Limb (tissue), 2 donors: ENCODE results near the gene GOLGA3.
"Not testable (repeated sequence)": the region's sequence is repeated elsewhere in the genome, so short reads cannot be mapped to it uniquely, and the experiment has no call there.

Source experiments
- DNase-seq, 2 donors: peaks; one replicate each; pipeline ENCODE4 v3.0.0-alpha.2; 2016; ENCODE audit errors: extremely low spot score in 2 of 2

Gene GOLGA3

GRCh38 chr12:132812631-132813305 lies 15.9 kb downstream of the GOLGA3 start:
- DNase-seq = no peak

- DNase-seq = not testable (repeated sequence)
These were observed 19.3 kb downstream of the GOLGA3 start for GRCh38 chr12:132809391-132809790.

GRCh38 chr12:132807295-132808092 lies 21.2 kb downstream of the GOLGA3 start:
- DNase-seq = no peak

GRCh38 chr12:132806857-132807256 lies 21.8 kb downstream of the GOLGA3 start:
- no peak for DNase-seq

DNA sequence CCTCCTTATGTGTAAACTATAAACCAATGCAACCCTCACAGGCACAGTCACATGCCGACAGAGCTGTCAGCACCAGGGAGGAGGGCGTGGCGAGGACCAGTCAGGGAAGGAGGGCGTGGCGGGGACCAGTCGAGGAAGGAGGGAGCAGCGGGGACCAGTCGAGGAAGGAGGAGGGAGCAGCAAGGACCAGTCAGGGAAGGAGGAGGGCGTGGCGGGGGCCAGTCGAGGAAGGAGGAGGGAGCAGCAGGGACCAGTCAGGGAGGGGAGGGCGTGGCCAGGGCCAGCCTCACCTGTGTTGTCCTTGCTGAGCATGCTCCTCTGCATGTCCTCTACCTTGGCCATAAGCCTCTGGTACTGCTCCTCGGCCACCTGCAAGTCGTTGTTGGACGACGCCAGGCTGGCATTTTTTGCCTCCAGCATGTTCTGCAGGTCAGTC lies 24.2 kb downstream of the GOLGA3 start:
- no peak for DNase-seq

DNA sequence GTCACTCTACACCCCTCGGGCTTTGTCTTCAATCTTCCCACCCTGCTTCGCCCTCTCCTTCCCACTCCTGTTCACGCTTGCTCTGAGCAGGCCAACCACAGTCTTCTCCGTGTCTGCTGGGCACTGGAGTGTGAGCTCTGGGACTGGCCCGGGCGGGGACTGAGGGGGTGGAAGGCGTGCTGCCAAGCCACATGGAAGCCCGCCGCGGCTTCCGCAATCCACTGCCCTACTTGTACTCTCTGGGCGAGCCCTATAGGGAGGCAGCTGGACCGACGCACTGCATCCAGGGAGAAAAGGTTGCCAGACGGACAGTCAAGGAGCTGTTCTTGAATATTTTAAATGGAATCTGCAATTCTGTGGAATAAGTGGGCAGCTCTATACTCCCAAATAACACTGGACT lies 24.8 kb downstream of the GOLGA3 start:
- DNase-seq = no peak

DNA sequence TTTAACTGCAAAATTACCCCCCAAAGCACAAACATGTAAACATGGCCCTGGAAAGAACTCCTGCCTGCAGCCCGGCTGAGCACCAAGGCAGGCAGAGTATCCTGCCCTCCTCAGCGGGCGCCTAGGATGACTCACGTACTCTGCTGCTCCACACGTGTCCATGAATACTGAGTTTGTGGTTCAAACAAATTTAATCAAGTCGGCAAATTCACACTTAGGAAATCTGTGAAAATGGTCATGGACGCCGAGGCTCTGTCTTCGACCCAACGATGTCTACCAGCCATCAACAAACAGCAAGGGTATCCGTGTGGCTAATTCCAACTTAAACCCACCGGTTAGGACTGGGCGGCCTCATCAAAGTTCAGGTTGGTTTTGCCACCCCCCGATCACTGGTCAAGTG lies 25.5 kb downstream of the GOLGA3 start:
- no peak for DNase-seq

DNA sequence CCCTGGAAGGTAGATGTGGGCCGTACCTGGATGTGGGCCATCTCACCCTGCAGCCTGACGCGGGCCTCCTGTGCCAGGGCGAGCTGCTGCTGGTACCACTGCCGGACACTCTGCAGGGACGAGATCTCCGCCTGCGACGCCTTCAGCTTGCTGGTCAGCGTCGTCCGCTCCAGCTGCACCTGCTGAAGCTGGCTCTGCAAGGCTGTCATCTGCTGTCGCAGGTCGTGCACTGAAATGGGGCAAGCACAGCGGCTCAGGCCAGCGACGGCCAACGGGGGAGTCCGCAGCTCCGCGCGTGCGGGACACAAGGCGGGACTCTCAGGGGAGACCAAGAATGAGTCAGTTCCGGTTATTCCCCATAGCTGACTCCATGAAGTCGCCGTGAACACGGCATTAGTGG lies 26.9 kb downstream of the GOLGA3 start:
- no peak for DNase-seq

DNA sequence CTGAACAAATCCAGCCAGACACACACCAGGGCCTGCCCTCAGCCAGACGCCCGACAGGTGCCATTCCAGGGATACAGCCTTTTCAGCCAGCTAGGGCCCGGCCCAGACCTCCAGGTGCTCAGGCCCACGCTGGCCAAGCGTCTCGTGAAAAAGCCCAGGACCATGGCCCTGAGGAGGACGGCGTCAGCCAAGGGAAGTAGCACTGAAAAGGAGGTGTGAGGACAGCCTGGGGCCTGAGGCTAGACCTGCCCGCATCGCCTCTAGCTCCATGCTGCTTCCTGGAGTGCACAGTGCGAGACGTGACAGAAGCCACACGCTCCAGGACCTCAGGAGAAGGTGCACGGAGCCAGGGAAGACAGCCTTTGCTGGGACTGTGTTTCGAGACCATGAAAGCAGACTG lies 29.8 kb downstream of the GOLGA3 start:
- no peak for DNase-seq

GRCh38 chr12:132797820-132798570 lies 30.7 kb downstream of the GOLGA3 start:
- DNase-seq = no peak

GRCh38 chr12:132795847-132796246 lies 32.8 kb downstream of the GOLGA3 start:
- no peak for DNase-seq

DNA sequence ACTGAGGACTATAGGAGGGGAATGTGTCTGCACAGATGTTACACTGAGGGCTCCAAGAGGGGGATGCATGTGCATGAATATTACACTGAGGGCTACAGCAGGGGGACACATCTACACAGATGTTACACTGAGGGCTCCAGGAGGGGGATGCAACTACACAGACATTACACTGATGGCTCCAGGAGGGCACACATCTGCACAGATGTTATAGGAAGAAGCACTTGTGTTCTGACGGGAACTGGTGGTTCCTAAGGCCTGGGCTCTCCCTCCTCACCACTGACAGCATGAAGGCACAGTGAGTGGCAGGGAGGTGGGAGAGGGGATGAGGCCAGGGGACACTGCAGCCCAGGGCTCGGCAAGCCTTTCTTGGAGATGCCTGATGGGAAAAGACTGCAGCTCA lies 36.7 kb downstream of the GOLGA3 start:
- not testable (repeated sequence) for DNase-seq

DNA sequence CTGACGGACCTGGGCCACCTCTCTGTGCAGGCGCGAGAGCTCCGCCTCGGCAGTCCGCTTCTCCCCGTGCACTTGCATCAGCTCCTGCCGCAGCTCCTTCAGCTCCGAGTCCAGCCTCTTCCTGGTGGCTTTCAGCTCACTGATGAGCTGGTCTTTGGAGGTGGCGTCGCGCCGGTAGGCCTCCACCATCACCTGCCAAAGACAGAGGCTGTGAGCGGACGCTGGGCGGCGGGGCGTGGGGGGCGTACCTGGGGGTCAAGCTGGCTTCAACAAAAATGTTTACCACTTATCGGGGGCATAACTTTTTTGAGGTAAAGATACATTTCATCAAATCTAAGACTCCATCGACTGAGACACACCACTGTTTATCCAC lies 39.6 kb downstream of the GOLGA3 start:
- no peak for DNase-seq

- DNase-seq = no peak
These were observed 40.1 kb downstream of the GOLGA3 start for GRCh38 chr12:132788375-132789098.

DNA sequence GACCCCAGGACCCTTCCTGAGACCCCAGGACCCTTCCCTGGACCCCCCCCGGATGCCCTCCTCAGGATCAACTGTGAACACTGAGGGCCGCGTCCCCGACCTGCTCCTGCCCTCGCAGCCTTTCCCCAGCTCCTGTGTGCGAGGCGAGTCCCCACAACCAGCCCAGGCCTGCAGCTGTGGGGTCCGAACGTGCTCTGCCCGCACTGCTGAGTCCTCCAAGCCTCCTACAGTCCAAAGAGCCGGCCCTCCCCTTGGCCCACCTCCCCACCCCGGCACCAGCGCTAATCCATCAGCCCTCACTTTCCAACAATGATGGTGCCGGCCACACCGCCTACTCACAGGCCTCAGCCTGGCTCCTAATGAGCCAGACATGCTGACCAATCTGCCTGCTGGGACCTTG lies 40.8 kb downstream of the GOLGA3 start:
- DNase-seq = no peak

DNA sequence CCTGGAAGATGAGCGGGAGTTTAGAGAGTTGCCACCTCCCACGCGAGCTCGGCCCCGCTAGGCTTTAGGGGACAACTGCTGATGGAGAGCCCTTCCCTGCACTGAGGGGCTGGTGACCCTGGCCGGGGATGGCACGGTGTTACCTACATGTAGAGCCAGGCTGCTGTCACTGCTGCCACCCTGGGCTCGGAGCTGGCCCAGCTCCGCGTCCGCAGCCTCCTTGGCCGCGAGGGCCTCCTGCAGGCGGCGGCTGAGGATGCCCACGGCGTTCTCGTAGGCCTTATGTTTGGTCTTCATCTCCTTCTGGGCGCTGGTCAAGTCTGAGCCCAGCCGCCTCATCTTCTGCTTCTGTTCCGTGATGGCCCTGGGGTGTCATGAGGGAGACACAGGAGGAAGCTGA lies 42.5 kb downstream of the GOLGA3 start:
- DNase-seq = no peak

GRCh38 chr12:132784580-132784979 lies 44.1 kb downstream of the GOLGA3 start:
- DNase-seq = no peak

DNA sequence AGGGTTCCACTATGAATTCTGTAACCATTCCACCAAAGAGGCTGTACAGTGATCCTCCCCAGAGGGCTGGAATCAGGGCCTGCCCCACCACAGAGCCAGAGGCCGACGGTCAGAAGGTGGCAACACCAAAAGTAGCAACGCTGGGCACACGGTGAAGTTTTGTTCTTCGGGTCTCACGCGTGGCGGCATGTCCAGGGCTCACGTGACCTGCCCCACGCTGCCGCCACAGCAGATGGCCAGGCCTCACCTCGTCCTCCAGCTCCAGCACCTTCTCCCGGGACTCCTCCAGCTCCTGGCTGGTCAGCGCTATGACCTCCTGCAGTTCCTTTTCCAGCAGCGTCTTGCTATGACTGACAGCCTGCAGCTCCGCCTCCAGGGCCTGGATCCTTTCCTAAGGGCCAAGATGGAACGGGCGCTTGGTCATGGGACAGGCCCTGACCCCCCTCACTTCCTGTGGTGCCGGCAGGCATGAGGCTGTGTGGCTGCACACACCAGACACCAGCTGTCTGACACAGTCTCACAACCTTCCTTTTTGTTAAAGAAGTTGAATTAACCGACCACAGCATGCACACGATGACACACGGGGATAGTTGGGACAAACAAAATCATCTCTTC lies 44.6 kb downstream of the GOLGA3 start:
- no peak for DNase-seq

DNA sequence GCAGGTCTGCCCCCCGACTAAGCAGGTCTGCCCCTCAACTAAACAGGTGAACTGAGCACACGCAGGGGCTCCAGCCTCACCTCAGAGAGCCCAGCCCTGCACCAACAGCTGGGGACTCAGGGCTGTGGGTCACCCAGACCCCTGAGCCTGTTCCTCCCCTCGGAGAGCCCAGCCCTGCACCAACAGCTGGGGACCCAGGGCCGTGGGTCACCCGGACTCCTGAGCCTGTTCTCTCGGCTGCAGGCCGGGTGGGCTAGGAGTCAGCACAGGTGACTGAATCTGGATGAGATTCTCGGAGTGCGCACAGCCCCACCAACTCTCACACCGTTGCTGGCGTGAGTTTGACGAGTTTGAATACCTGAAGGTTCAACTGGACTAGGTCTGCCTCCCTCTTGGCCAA lies 46.7 kb downstream of the GOLGA3 start:
- no peak for DNase-seq

DNA sequence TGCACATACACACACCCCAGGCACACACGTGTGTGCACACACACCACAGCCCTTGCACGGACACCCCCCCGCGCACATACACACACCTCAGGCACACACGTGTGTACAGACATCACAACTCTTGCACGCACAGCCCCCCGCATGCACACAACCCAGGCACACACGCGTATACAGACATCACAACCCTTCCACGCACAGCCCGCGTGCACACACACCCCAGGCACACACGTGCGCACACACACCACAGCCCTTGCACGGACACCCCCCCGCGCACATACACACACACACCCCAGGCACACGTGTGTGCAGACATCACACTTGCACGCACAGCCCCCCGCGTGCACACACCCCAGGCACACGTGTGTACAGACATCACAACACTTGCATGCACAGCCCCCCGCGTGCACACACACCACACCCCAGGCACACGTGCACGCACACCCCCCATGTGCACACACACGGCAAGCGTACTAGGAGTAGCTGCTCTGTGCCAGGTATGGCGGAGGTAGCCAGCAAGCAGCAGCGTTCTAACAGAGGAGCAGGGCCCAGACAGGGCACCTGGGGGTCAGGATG lies 48.8 kb downstream of the GOLGA3 start:
- DNase-seq = no peak

DNA sequence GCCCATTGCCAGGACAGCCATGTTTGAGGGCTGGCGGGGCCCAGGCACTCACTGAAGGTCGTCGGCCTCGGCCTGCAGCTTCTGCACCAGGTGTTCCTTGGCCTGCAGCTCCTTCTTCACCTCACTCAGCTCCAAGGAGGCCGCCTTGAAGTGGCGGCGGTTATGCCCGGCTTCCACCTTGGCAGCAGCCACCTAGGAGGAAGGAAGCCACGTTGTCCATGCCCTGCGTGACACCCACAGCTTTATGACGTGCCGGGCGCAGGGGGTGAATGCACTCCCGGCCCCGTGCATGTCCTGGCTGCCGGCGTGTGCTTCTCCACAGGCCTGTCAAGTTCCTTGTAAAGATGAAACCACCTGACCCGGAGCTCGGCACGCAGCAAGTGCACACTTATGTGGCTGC lies 51.1 kb downstream of the GOLGA3 start:
- no peak for DNase-seq
